Fibroblast of upper back skin (primary cell): ENCODE results near the gene TMEM258.

Experiments used
- DNase-seq: peaks from one replicate; pipeline ENCODE4 v3.0.0-alpha.2; 2013

Gene TMEM258

DNA sequence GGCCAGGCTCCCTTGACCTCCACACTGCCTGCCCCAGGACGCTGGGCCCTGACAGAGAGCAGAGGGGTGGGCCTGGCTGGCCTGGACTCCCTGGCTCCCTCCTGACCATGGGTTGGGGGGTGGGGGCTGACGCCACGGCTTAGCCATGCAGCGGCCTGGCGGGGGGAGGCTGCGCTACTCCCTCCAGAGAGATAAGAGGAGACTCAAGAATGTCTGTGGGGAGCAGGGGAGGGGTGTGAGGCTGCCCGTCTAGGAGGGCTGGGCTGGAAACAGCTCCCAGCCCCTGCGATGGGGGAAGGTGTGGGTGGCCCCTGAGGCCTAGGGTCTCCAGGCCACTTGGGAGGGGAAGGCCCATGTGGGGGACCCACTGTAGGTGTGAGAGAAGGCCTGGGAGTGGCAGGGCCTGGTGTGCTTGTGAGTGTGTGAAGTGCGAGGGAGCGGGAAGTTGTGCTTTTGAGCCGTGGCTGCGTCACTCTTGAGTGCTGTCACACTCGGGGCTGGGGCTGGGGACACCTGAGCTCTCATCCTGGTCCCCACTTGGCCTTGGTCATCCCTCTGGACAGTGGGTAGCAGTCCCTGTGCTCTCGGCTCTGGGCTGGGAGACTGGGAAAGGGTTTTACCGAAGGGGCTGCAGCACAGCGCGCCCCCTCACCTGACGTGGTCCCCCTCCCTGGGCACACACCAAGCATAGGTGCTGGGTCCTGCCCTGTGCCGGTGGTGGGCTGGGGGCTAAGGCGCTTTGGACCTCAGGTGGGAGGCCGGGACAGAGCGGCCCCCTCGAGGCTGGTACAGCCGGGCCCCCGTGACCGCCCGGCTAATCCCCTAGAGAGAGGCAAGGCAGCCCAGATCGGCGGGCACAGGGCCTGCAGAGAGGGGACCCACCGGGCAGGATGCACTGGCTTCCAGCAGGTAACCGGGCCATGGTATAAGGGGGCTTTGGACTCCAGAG lies 37.6 kb downstream of the TMEM258 start:
- peak; percentile 49 for DNase-seq

DNA sequence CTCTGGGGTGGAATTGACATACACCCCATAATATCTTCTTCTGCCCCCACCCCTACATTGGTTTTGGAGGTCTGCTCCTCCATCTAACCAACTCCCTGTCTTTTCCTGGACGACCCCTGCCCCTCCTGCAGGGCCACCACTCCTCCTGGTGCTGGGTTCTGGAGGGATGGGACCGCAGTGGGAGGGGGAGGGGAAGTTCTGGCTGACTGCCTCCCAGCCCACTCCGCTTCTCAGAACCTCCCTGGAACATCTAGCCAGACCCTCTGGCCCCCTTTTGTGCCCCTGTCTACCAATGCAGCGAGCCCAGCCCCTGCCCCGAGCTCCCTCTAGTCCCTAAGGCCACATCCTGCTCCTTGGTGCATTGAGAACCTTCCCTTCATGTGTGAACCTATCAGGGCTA lies 38.7 kb downstream of the TMEM258 start:
- no peak for DNase-seq

DNA sequence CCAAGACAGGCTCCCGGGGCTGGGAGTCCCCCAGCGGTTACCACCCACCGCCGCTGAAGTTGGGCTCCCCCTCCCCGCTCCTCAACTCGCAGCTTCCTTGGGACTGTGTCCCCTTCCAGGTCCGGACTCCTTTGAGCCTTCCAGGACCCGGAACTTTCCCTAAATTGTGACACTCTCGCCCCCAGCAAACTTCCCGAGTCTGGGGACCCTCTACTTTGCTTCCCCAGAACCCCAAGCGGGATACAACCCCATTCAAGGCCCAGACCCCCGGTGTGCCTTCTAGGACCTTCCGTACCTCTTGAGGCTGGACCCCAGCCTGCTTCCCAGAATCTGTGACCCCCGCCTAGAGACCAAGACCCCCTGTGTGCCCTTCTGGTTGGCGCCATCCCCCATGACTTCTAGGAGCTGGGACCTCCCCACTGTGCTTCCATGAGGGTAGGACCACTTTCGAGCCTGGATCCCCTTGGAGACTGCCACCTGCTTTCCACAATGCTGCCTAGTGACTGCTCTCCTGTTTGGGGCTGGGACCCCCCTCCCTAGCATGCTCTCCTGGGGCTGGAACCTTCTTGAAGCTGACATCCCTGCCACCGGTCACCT lies 39.4 kb downstream of the TMEM258 start:
- DNase-seq, result no peak

DNA sequence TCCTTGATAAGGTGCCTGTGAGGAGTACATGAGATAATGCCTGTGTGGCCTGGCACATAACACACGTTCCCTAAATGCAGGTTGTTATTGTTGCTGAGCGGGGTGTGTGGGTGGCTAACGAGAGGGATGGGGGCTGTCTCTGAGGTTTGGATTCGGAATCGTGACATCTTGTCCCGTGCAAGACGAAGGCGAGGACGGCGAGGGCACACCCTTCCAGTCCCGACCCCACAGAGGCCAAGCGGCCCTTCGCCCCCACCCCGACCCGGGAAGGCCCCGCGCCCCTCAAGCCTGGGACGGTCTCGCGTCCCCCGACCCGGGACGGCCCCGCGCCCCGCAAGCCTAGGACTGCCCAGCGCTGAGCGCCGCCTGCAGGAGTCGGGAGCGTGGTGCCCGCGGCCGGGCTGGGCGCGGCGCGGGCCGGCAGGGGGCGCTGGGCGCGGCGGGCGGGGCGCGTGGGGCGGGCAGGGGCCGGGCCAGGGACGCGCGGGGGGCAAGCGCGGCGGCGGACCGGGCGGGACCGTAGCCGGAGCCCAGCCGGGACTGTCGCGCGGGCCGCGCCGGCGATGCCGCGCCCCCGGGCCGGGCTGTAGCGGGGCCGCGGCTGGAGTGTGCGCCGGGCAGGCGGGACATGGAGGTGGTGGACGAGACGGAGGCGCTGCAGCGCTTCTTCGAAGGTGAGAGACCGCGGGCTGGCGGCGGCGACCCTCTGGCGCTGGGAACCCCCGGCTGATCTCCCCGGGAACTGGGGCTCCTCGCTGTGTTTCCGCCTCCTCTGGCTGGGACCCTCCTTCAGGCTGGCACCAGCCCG lies 40.1 kb downstream of the TMEM258 start, which contains the start of gene MYRF:
Gene MYRF (plus strand): TSS at position 520 of the 808 bp plus-strand sequence. CDS start 109 bp downstream, at position 629.
- DNase-seq, result peak; percentile 37

DNA sequence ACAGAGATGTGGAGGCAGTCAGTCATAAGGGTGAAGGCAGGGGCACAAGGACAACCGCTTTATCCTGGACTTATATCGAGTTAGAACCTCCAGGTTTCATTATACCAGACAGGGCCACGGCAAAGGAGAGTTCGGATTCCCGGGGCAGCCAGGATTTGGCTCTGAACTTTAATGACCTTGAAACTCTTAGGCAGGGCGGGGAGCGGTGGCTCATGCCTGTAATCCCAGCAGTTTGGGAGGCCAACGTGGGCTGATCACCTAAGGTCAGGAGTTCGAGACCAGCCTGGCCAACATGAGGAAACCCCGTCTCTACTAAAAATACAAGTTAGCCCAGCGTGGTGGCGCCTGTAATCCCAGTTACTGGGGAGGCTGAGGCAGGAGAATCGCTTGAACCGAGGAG lies 41.0 kb downstream of the TMEM258 start:
- no peak for DNase-seq

DNA sequence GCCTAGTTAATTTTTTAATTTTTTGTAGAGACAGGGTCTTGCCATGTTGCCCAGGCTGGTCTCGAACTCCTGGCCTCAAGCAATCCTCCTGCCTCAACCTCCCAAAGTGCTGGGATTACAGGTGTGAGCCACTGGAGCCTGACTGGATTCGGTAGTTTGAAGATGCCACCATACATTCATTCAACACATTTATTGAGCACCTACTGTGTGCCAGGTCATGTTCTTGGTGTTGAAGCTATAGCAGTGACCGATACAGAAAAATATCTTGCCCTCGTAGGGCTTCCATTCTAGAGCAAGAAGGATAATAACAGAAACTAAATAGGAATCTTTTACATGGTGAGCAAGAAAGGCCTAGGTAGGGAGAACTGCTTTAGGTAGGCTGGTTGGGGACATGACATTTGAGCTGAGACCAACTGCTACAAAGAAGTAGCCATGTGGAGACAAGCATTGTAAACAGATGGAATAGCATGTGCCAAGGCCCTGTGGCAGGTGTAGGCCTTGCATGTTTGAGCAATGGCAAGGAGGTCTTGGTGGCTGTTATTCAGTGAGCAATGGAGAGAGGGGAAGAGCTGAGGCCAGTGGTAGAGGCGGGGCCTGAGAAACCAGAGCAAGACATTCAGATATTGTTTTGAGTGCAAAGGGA lies 41.6 kb downstream of the TMEM258 start:
- no peak for DNase-seq

DNA sequence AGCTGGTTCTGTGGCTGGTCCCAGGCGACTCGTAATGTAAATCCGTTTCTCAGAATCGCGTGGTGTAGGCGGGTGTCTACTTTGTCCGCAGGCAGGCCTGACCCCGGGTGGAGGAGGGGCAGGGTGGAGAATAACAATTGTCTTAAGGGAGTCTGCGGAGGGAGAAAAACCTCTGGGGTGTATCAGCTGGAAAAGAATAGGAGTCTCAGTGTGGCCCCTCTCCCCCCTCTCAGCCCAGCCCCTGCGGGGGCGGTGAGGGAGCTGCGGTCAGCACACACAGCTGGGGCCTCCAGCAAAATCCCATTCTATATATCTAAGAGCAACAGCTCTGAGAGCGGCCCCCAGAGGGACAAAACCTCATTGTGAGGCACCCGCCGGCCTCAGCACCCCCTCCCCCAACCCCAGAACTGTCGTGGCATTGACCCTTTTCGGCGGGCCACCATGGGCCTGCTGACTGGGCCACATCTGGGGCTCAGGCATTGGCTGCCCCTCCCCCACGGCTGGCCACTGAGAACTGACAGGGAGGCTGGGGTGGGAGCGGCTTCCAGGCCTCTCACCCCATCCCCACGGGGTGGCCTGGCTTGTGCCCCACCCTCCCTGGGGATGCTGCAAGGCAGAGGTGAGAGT lies 42.7 kb downstream of the TMEM258 start:
- no peak for DNase-seq

DNA sequence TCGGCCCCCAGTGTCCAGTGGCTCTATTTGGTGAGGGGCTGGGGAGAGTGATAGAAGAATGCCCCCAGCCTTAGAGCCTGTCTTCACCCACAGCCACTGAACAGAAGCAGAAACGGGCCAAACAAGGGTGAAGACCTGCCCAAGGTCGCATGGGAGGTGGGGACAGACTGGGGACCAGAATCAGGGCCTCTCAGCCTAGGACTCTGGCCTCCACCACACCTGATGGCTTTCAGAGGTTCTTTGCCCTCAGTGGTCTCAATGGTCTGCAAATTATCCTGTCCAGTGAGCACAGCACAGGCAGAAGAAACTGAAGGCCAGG lies 44.5 kb downstream of the TMEM258 start:
- no peak for DNase-seq

DNA sequence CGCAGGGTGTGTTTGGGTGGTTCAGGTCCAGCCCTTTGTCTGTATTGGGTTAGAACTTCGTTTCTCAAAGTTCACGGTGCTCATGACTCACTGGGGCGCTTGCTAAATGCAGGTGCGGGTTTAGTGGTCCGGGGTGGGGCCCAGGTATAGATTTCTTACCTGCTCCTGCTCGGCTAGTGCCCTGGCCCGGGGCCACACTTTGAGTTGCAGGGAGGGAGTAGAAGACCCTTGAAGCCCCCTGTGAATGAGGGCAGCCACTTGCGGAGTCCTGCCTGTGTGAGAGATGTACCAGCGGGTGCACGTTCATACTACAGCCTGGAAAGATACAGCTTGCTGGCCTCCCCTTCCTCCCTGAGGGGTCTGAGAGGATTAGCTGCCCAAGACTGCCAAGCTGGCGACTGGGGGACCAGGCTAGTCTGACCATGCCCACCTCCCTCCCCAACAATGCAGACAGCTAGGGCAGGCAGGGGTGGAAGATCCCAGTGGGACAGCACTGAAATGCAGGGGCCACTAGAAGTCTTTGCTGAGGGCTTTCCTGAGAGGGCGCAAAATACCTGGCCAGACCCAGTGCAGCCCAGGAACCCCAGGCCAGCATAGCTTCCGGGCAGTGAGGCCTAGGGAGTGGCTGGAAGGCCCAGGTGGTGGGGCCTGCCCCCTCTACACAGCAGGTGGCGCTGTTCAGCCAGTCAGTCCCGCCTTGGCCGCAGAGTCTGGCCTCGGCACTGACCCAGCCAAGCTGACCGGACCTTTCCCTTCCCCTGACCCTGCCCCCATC lies 45.0 kb downstream of the TMEM258 start:
- peak; percentile 56 for DNase-seq

DNA sequence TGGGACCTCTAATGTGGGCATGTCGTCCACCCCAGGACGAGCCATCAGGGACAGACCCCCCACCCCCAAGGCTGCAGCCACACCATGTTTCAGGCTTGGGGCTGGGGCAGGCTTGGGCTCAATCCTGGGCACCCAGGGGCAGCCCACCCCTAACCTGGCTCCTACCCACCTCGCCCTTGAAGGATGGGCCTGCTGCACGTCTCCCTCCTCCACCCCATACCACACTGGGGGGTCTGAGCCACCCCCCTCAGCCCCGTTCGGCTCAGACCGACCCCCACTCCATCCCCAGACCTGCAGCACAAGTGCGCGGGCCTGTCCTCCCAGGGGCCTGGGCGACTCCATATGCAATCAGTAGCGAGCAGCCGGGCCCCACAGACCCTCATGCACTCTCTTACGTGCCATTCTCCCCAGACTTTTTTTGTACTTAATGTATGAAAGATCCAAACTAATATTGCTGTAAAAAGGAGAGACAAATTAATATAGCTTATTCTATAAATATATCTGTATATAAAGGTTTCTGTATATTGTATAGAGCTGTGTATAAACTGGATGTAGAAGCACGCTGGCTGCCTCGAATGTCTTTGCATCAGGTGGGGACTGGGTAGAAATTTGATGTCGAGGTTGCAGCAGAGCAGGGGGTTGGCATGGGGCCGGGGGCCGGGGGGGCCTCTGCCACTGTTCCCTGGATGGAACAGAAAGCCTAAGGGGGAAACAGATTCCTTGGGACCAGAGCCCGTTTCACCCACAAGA lies 45.8 kb downstream of the TMEM258 start:
- DNase-seq, result no peak

DNA sequence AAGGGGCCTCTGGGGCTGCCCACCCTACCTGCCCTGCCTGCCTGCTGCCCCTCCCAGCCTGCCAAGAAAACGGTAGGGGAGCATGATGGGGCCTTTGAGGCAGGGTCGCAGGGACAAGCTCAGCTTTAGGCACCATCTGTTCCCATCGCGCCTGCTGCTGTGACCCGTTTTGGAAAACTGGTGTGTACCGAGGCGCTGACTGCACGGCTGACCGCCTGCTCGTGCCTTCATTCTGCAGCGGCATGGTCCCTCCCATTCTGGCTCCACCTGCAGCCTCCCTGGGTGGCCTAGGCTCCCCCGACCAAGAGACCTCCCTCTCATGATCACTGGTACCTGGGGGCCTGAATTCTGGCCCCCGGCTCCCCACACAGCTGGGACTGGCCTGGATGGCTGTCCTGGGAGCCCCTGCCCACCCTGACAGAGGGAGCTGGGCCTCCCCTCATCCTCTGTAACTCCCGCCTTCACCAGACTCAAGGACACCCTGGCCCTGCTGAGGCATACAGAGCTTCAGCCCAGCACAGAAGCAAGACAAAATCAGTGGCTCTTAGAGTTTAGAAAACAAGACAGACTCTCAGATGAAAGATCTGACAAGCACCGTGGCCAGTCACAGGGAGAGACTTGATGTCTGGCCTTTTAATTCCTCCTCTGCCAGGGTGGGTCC lies 46.5 kb downstream of the TMEM258 start:
- no peak for DNase-seq

DNA sequence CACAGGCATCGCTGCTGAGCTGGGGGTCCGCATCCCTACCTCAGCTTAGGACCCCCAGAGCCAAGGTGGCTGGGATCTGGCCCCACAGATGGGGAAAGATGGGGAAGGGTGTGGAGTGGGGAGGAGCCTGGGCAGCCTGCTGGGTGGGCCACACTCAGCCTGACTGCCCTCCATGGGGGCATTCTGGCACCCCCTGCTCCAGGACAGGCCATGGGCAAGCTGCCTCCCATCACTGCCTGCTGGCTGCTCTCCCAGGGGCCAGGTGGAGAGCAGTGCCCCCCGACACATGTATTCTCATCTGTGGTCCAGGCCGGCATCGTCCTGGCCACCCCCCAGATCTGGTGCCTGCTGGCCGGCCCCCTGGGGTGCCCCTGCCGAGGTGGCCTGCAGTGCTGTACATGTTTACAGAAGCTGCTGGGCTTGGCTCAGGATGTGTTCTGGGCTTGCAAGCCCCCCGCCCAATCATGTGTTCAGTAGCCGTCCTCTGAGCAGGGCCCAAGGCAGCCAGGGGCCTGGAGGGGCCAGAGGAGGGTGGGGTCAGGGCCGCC lies 47.7 kb downstream of the TMEM258 start:
- no peak for DNase-seq

DNA sequence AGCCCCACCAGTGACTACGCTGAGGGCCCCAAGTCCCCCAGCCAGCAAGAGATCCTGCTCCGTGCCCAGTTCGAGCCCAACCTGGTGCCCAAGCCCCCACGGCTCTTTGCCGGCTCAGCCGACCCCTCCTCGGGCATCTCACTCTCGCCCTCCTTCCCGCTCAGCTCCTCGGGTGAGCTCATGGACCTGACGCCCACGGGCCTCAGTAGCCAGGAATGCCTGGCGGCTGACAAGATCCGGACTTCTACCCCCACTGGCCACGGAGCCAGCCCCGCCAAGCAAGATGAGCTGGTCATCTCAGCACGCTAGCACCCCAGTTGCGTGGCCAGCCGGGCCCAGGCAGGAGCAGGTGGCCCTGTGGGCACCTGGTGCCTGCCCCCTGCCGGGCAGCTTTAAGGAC lies 48.2 kb downstream of the TMEM258 start:
- DNase-seq, result no peak

DNA sequence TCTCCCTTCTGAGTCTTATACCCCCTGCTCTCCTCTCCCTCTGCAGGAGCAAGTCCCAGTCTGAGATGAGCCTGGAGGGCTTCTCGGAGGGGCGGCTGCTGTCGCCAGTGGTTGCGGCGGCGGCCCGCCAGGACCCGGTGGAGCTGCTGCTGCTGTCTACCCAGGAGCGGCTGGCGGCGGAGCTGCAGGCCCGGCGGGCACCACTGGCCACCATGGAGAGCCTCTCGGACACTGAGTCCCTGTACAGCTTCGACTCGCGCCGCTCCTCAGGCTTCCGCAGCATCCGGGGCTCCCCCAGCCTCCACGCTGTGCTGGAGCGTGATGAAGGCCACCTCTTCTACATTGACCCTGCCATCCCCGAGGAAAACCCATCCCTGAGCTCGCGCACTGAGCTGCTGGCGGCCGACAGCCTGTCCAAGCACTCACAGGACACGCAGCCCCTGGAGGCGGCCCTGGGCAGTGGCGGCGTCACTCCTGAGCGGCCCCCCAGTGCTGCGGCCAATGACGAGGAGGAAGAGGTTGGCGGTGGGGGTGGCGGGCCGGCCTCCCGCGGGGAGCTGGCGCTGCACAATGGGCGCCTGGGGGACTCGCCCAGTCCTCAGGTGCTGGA lies 48.8 kb downstream of the TMEM258 start:
- DNase-seq, result no peak

DNA sequence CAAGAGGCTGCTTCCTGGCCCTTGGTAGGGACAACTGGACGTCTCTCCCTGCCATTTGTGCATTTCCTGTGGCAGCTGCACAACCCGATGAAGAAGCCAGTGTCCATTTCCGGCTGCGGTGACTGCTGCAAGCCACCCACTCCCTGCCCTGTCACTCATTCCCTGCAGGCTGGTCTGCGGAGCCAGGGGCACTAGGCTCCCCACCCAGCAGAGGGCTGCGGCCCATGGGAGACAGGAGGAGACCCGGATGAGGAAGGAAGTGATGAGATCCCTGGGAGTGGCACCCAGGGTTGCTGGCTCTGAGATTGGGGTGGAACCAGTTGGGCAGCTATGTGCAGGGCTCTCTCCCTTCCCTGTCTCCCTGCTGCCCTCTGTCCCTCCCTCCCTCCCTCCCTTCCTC lies 50.0 kb downstream of the TMEM258 start:
- DNase-seq, result no peak

DNA sequence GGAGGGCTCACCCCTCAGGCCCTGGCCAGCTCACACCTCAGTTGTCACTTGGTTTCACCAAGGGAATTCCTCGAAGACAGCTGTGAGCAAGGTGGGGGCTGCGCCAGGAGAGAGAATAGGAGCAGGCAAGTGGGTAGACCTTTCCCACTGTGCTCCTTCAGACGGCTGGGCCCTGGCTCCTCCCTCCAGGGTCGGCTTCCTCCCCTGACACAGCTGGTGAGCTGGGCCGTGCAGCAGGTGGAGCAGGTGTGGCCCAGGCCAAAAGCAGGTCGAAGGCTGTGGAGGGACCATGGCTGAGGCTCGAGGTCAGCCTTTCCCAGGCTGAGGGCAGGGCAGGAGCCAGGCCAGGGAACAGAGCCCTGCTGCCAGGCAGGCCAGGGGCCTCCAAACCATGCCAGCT lies 52.4 kb downstream of the TMEM258 start:
- DNase-seq, result no peak

DNA sequence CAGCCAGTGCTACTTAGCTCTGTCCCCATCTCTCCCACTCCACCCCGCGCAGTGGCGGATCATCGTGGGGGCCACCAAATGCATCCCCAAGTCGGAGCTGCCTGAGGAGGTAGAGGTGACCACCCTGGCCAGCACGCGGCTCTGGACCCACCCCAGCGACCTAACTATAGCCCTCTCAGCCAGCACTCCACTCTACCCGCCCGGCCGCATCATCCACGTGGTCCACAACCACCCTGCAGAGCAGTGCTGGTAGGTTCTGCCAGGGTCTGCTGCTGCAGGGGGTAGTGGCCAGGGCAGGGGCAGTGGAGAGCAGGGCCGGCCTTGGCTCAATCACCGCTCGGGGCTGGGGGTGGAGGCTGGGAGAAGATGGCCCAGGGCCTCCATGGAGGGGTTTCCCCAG lies 53.0 kb downstream of the TMEM258 start:
- no peak for DNase-seq
